SK-N-SH (cell line): Measurements from ENCODE around the gene EIF4E1B. TPM values are rescaled to one million over a fixed set of nuclear protein-coding genes. Genes with fewer than 3 reads are reported as not detected.

Experiments used
- CTCF ChIA-PET: fragments of 300-600, 350-600 bp; formaldehyde crosslinking; extraction: SDS; loops from one replicate; lab custom pipeline; 2021; lab: Yijun Ruan, JAX
- POLR2A ChIA-PET: fragments of 350-600 bp; sonication (Branson Sonifier 250); formaldehyde crosslinking; extraction: SDS; loops from one replicate; lab custom pipeline; 2020; ENCODE audit warnings: antibody characterized with exemption, inconsistent platforms; lab: Yijun Ruan, JAX
- DNase-seq: peaks from one replicate; pipeline ENCODE4 v3.0.0; 2012
- H2AFZ ChIP-seq: fragments of 200-600 bp; sonication (generic); 2 replicates; pipeline ENCODE4 v1.8.1; 2016; ENCODE audit warnings: antibody characterized with exemption, mild to moderate bottlenecking, low read depth
- H3F3A ChIP-seq: fragments of 200-600 bp; sonication (generic); replicated peaks from 2 replicates; pipeline ENCODE3; 2016; ENCODE audit warnings: antibody characterized with exemption, mild to moderate bottlenecking; ENCODE audit not compliant: insufficient read depth
- H3K27ac ChIP-seq, 2 experiments: fragments of 200-500 bp in 1 of 2; fragments of 200-600 bp in 1 of 2; sonication (Bioruptor generic) in 1 of 2; sonication (generic), shearing (Covaris generic) in 1 of 2; 2 replicates each; pipeline versions ENCODE4 v1.5.1 to v1.6.1; 2014 to 2016; ENCODE audit warnings: low read depth in 2 of 2, inconsistent platforms in 1 of 2, low read length in 1 of 2, mild to moderate bottlenecking in 1 of 2, mixed read lengths in 1 of 2
- H3K27me3 ChIP-seq: fragments of 200-600 bp; sonication (generic), shearing (Covaris generic); 2 replicates; pipeline ENCODE4 v1.6.1; 2016; ENCODE audit warnings: mixed run types; ENCODE audit not compliant: insufficient read depth
- H3K36me3 ChIP-seq, 2 experiments: fragments of 200-500 bp in 1 of 2; fragments of 200-600 bp in 1 of 2; sonication (Bioruptor generic) in 1 of 2; sonication (generic) in 1 of 2; replicated peaks in 1 of 2; 2 replicates each; pipeline versions ENCODE3 to v1.5.1; 2014 to 2016; ENCODE audit warnings: low read length in 1 of 2, mild to moderate bottlenecking in 1 of 2; ENCODE audit not compliant: insufficient read depth in 2 of 2, control insufficient read depth in 1 of 2
- H3K4me1 ChIP-seq, 2 experiments: fragments of 200-500 bp in 1 of 2; fragments of 200-600 bp in 1 of 2; sonication (Bioruptor generic) in 1 of 2; sonication (generic), shearing (Covaris generic) in 1 of 2; 2 replicates each; pipeline versions ENCODE4 v1.5.1 to v1.6.1; 2014 to 2016; ENCODE audit warnings: low read depth in 1 of 2, low read length in 1 of 2, mixed run types in 1 of 2; ENCODE audit not compliant: insufficient read depth in 2 of 2, control insufficient read depth in 1 of 2
- H3K4me2 ChIP-seq: fragments of 200-600 bp; sonication (generic), shearing (Covaris generic); 2 replicates; pipeline ENCODE4 v1.6.1; 2017; ENCODE audit warnings: mixed run types
- H3K4me3 ChIP-seq, 2 experiments: fragments of 200-500 bp in 1 of 2; fragments of 200-600 bp in 1 of 2; sonication (Bioruptor generic) in 1 of 2; sonication (generic), shearing (Covaris generic) in 1 of 2; 2 replicates each; pipeline versions ENCODE4 v1.5.1 to v1.8.1; 2014 to 2016; ENCODE audit warnings: low read depth in 2 of 2, inconsistent platforms in 1 of 2, low read length in 1 of 2, mild to moderate bottlenecking in 1 of 2, mixed read lengths in 1 of 2, moderate library complexity in 1 of 2
- H3K79me2 ChIP-seq: fragments of 200-600 bp; sonication (generic); 2 replicates; pipeline ENCODE4 v1.8.1; 2017; ENCODE audit warnings: mild to moderate bottlenecking; ENCODE audit not compliant: insufficient read depth
- H3K9ac ChIP-seq: fragments of 200-600 bp; sonication (generic); 2 replicates; pipeline ENCODE4 v1.6.1; 2017; ENCODE audit warnings: mixed run types
- H3K9me2 ChIP-seq: fragments of 200-600 bp; sonication (generic); 2 replicates; pipeline ENCODE4 v1.6.1; 2017; ENCODE audit warnings: mixed run types
- H3K9me3 ChIP-seq: fragments of 200-600 bp; sonication (generic); 2 replicates; pipeline ENCODE4 v1.6.1; 2017; ENCODE audit warnings: mixed run types, mild to moderate bottlenecking, moderate library complexity
- H4K20me1 ChIP-seq: fragments of 200-600 bp; sonication (generic); 2 replicates; pipeline ENCODE4 v1.6.1; 2017; ENCODE audit warnings: mild to moderate bottlenecking, mixed run types; ENCODE audit not compliant: insufficient read depth
- CHD2 ChIP-seq: fragments of 150-350 bp; IDR thresholded peaks from 2 replicates; pipeline ENCODE4 v1.6.1; 2018; ENCODE audit warnings: low read length; ENCODE audit not compliant: partially characterized antibody
- CTCF ChIP-seq: fragments of 200-600 bp; sonication (generic); IDR thresholded peaks from 2 replicates; pipeline ENCODE4 v1.6.1; 2017; ENCODE audit warnings: antibody characterized with exemption, mild to moderate bottlenecking, moderate library complexity
- EP300 ChIP-seq, 2 experiments: IDR thresholded peaks; 2 replicates each; pipeline versions ENCODE4 v1.4.0 to v1.6.1; 2012; ENCODE audit warnings: borderline replicate concordance in 1 of 2, low read depth in 1 of 2, low read length in 1 of 2
- EZH2phosphoT487 ChIP-seq: fragments of 200-600 bp; sonication (generic); IDR thresholded peaks from 2 replicates; pipeline ENCODE4 v1.6.1; 2017; ENCODE audit warnings: low read depth, mixed run types, mild to moderate bottlenecking, antibody characterized with exemption, moderate library complexity, borderline replicate concordance
- FOSL2 ChIP-seq: IDR thresholded peaks from 2 replicates; pipeline ENCODE4 v1.4.0; 2012; ENCODE audit warnings: low read depth, mild to moderate bottlenecking, moderate library complexity, borderline replicate concordance
- FOXM1 ChIP-seq: IDR thresholded peaks from 2 replicates; pipeline ENCODE4 v1.4.0; 2012; ENCODE audit warnings: low read depth, mild to moderate bottlenecking
- GABPA ChIP-seq: IDR thresholded peaks from 2 replicates; pipeline ENCODE4 v1.4.0; 2012; ENCODE audit warnings: low read depth, mild to moderate bottlenecking
- GATA2 ChIP-seq: sonication (generic); formaldehyde crosslinking; IDR thresholded peaks from 2 replicates; pipeline ENCODE4 v1.5.0; 2020; ENCODE audit warnings: mild to moderate bottlenecking, missing genetic modification reagents
- IRF3 ChIP-seq: fragments of 150-350 bp; IDR thresholded peaks from 2 replicates; pipeline ENCODE4 v1.6.1; 2016; ENCODE audit warnings: mild to moderate bottlenecking, low read depth, low read length
- MAX ChIP-seq: IDR thresholded peaks from 2 replicates; pipeline ENCODE4 v1.4.0; 2012; ENCODE audit warnings: low read depth
- NFIC ChIP-seq: IDR thresholded peaks from 2 replicates; pipeline ENCODE4 v1.4.0; 2012; ENCODE audit warnings: borderline replicate concordance
- NRF1 ChIP-seq: IDR thresholded peaks from 2 replicates; pipeline ENCODE4 v1.6.1; 2012; ENCODE audit warnings: low read depth, mild to moderate bottlenecking, low read length
- PBX3 ChIP-seq: IDR thresholded peaks from 2 replicates; pipeline ENCODE4; 2012
- POLR2AphosphoS5 ChIP-seq: IDR thresholded peaks from 2 replicates; pipeline ENCODE4 v1.6.1; 2012; ENCODE audit warnings: low read depth, low read length
- RAD21 ChIP-seq: IDR thresholded peaks from 2 replicates; pipeline ENCODE4 v1.6.1; 2012; ENCODE audit warnings: mild to moderate bottlenecking, low read length
- RCOR1 ChIP-seq: fragments of 150-350 bp; IDR thresholded peaks from 2 replicates; pipeline ENCODE4 v1.6.1; 2017; ENCODE audit warnings: antibody characterized with exemption, low read length
- RFX5 ChIP-seq: IDR thresholded peaks from 2 replicates; pipeline ENCODE4 v1.6.1; 2012; ENCODE audit warnings: mild to moderate bottlenecking, improper control_type of control experiment, low read length
- RXRA ChIP-seq: IDR thresholded peaks from 2 replicates; pipeline ENCODE4 v1.4.0; 2012; ENCODE audit warnings: low read depth, mild to moderate bottlenecking, borderline replicate concordance
- SIN3A ChIP-seq: IDR thresholded peaks from 2 replicates; pipeline ENCODE4 v1.6.1; 2012; ENCODE audit warnings: low read depth, mild to moderate bottlenecking, low read length, moderate library complexity, borderline replicate concordance
- SMC3 ChIP-seq: IDR thresholded peaks from 2 replicates; pipeline ENCODE4 v1.6.1; 2012; ENCODE audit warnings: low read depth, low read length, improper control_type of control experiment
- TEAD4 ChIP-seq: IDR thresholded peaks from 2 replicates; pipeline ENCODE4 v1.4.0; 2012; ENCODE audit warnings: mild to moderate bottlenecking, borderline replicate concordance; ENCODE audit not compliant: insufficient read depth
- USF1 ChIP-seq: IDR thresholded peaks from 2 replicates; pipeline ENCODE4 v1.4.0; 2012; ENCODE audit warnings: low read depth, borderline replicate concordance
- USF2 ChIP-seq: fragments of 150-350 bp; IDR thresholded peaks from 2 replicates; pipeline ENCODE4 v1.6.1; 2017; ENCODE audit warnings: antibody characterized with exemption, low read length, low read depth, borderline replicate concordance
- WGBS: methylation state at CpG from one replicate; pipeline ENCODE4 v1.1.6; 2017; ENCODE audit warnings: low lambda C conversion rate; 5-methylcytosine and 5-hydroxymethylcytosine counted together
- polyA plus RNA-seq, 3 experiments: library from polyadenylated mRNA; depleted of rRNA; stranded (reverse); fragments of >200 nt; gene quantifications; 2 replicates each; pipeline ENCODE4 v1.2.3, GENCODE V29; 2012

The EIF4E1B gene
- polyA plus RNA-seq, 1 of the 3 experiments (the other 2 are of a cell fraction), result not detected

GRCh38 chr5:176619203-176619568 is 11.3 kb upstream of the EIF4E1B start:
- ChIA-PET CTCF (interaction anchor here (0.7 to 7.2 kb wide), 9 partner anchors 10 to 889 kb away, joined by 3 to 49 read pairs (median 4); partner anchors contain the start of gene CLTB), POLR2A (no interaction called here)
- TF ChIP-seq USF2 (no peak), FOSL2 (no peak), PBX3 (no peak), MAX (0 out of 2 replicates have a peak, but pooled peaks have one; percentile 64), NFIC (no peak), EZH2phosphoT487 (no peak), TEAD4 (no peak), CTCF (peak; percentile 59), FOXM1 (no peak), SIN3A (no peak), GATA2 (peak; percentile 41; the same call in 1 of the 2 replicates), RCOR1 (0 out of 2 replicates have a peak, but pooled peaks have one; percentile 7), NRF1 (peak; percentile 57), SMC3 (peak; percentile 71), RAD21 (peak; percentile 79), RXRA (no peak), CHD2 (peak; percentile 8), GABPA (no peak), USF1 (no peak), POLR2AphosphoS5 (no peak), IRF3 (no peak), RFX5 (no peak), EP300 (IDR thresholded peaks at IDR 0.05; ENCODE audit: borderline replicate concordance in 1 of 2, low read depth in 1 of 2, low read length in 1 of 2) (no peak)
- Histone ChIP-seq H3K9me2 (no peaks in the 10 kb centered on the region), H3K36me3 (no peaks in the 10 kb centered on the region), H3K4me3 (peak overlapping the region; percentile 29 to 57; a peak in 3 of 4 replicates), H3K4me2 (peak overlapping the region; percentile 75), H3K9ac (no peak overlapping the region), H3K9me3 (no peaks in the 10 kb centered on the region), H4K20me1 (no peaks in the 10 kb centered on the region), H3F3A (no peaks in the 10 kb centered on the region), H3K4me1 (peaks cover 6 to 26% of the 10 kb centered on the region in 2 experiments; a peak in 3 of 4 replicates), H3K27me3 (peaks cover 21% of the 10 kb centered on the region), H3K79me2 (no peaks in the 10 kb centered on the region), H3K27ac (no peak overlapping the region), H2AFZ (no peak overlapping the region)
- DNase-seq, result peak; percentile 98
- 24% methylated on average over 3 of the region's 31 CpGs for WGBS
